Adrenal gland (tissue), 12 donors: ENCODE data around the gene KRTAP10-3. TPM values are rescaled to one million over a fixed set of nuclear protein-coding genes. Genes with fewer than 3 reads are reported as not detected.
"Not testable (repeated sequence)": the region's sequence is repeated elsewhere in the genome, so short reads cannot be mapped to it uniquely, and the experiment has no call there.

Experiments
- DNase-seq, 7 donors: peaks; one replicate each; pipeline ENCODE4 v3.0.0-alpha.2; 2019 to 2020
- H3K27ac ChIP-seq, 5 donors: fragments of 200-600 bp; sonication (generic) in 4 of 5; 1 replicate in 3 of 5; 2 replicates in 2 of 5; pipeline versions ENCODE4 v1.5.1 to v1.8.0; 2016 to 2020; ENCODE audit warnings: mild to moderate bottlenecking in 1 of 5
- H3K27me3 ChIP-seq: fragments of 200-600 bp; 2 replicates; pipeline ENCODE4 v1.8.0; 2021
- H3K36me3 ChIP-seq, 2 donors: fragments of 200-600 bp; replicated peaks in 1 of 2; 1 replicate in 1 of 2; 2 replicates in 1 of 2; pipeline versions ENCODE4 v1.5.1 to v1.8.0; 2018 to 2022
- H3K4me1 ChIP-seq, 2 donors: fragments of 200-600 bp; replicated peaks in 1 of 2; 1 replicate in 1 of 2; 2 replicates in 1 of 2; pipeline versions ENCODE4 v1.5.1 to v1.8.0; 2018 to 2021
- H3K4me3 ChIP-seq, 4 donors: fragments of 200-600 bp; sonication (generic) in 3 of 4; one replicate each; pipeline ENCODE4 v1.5.1; 2016 to 2018
- H3K9me3 ChIP-seq, 3 donors: fragments of 200-600 bp; sonication (generic) in 1 of 3; replicated peaks in 1 of 3; 1 replicate in 2 of 3; 2 replicates in 1 of 3; pipeline versions ENCODE4 v1.5.1 to v1.8.0; 2016 to 2021
- CTCF ChIP-seq, 6 experiments: fragments of 450-650 bp in 4 of 6; fragments of 200-600 bp in 2 of 6; sonication (generic) in 1 of 6; IDR thresholded peaks; 1 replicate in 5 of 6; 2 replicates in 1 of 6; pipeline versions ENCODE4 v1.5.1 to v1.8.0; 2016 to 2021; ENCODE audit warnings: antibody characterized with exemption in 6 of 6, mild to moderate bottlenecking in 2 of 6, moderate library complexity in 1 of 6
- POLR2A ChIP-seq, 2 donors: fragments of 450-650 bp; IDR thresholded peaks; one replicate each; pipeline ENCODE4 v1.6.1; 2017; ENCODE audit warnings: antibody characterized with exemption in 2 of 2, mild to moderate bottlenecking in 2 of 2, moderate library complexity in 1 of 2
- WGBS, 4 donors: extraction: QIAGEN DNeasy Blood & Tissue Kit in 2 of 4; methylation state at CpG; one replicate each; pipeline versions ENCODE4 v1.1.5 to v1.1.7; 2013 to 2017; 5-methylcytosine and 5-hydroxymethylcytosine counted together
- intact Hi-C, 2 donors: fragments of 100-400 bp; cut with DNase I; formaldehyde crosslinking; loops; one replicate each; pipeline versions ENCODE4 v1.14.1 to v1.15.0; 2022 to 2023
- polyA plus RNA-seq, 3 donors: library from polyadenylated mRNA; stranded (reverse); fragments of 200-250 nt in 2 of 3; fragments of 350-450 nt in 1 of 3; fragmentation: Illumina TruSeq in 1 of 3; extraction: RNeasy Lipid Tissue Mini Kit (QIAGEN cat#74804) in 1 of 3; gene quantifications; one replicate each; pipeline ENCODE4 v1.2.3, GENCODE V29; 2013 to 2014
- total RNA-seq, 9 donors: library from RNA; depleted of rRNA in 4 of 9; stranded (reverse); fragments of >200 nt in 4 of 9; fragments of 120-200 nt in 1 of 9; fragmentation: NEBNext Ultra II Directional in 1 of 9; extraction: Animal tissue kit (Norgen Biotek cat#: 25700) in 1 of 9; gene quantifications; one replicate each; pipeline versions ENCODE4 v1.1.0 to v1.2.4, GENCODE V29; 2013 to 2023
- donor health status: healthy with polysubstance abuse.
- donor health status: Bipolar disorder and iron deficiency.
- donor health status: DM: yes; HTN: yes; CAD: no.
- donor health status: DM: no; HTN: no; CAD: no.
- donor health status: DM: no; HTN: no; CAD: no.
- donor health status: DM: yes; HTN: yes; CAD: no.

The KRTAP10-3 gene
- total and polyA plus RNA-seq, 12 donors, result not detected

- DNase-seq, result peak in 1 of 7 donors; percentile 14
- intact Hi-C loops, result no loop called here
- no peak overlapping the region for H3K4me3 ChIP-seq
- 77 to 82% (median 78%) methylated on average over 19 to 20 of the region's 20 CpGs for WGBS, 4 donors
- H3K36me3 ChIP-seq, result no peaks in the 10 kb centered on the region
- TF ChIP-seq POLR2A (IDR thresholded peaks at IDR 0.05) (no peak), CTCF (IDR thresholded peaks at IDR 0.05) (no peak)
- no peak overlapping the region for H3K27ac ChIP-seq
- H3K9me3 ChIP-seq, result no peaks in the 10 kb centered on the region
- H3K27me3 ChIP-seq, result peaks cover 3% of the 10 kb centered on the region
- H3K4me1 ChIP-seq, result no peaks in the 10 kb centered on the region
Observed at GRCh38 chr21:44575307-44576024, 16.9 kb upstream of the KRTAP10-3 start.

GRCh38 chr21:44574457-44575306 is 16.1 kb upstream of the KRTAP10-3 start:
- intact Hi-C loops, result no loop called here
- peaks cover 3% of the 10 kb centered on the region for H3K27me3 ChIP-seq
- H3K36me3 ChIP-seq, result no peaks in the 10 kb centered on the region
- no peak overlapping the region for H3K27ac ChIP-seq
- H3K4me1 ChIP-seq, result no peaks in the 10 kb centered on the region
- TF ChIP-seq POLR2A (IDR thresholded peaks at IDR 0.05) (no peak), CTCF (IDR thresholded peaks at IDR 0.05) (no peak)
- WGBS, 4 donors, result 34 to 46% (median 40%) methylated on average over 6 to 21 of the region's 21 CpGs
- no peak overlapping the region for H3K4me3 ChIP-seq
- no peaks in the 10 kb centered on the region for H3K9me3 ChIP-seq
- DNase-seq, result peak in 1 of 7 donors; percentile 13

GRCh38 chr21:44573630-44574456 is 15.2 kb upstream of the KRTAP10-3 start, which contains the start of gene KRTAP10-4:
Gene KRTAP10-4, plus strand, starts transcription at chr21:44573729. Its CDS starts 30 bp downstream, at chr21:44573759.
- H3K9me3 ChIP-seq, H3K27me3 ChIP-seq, H3K4me1 ChIP-seq, intact Hi-C loops, H3K36me3 ChIP-seq, H3K4me3 ChIP-seq, H3K27ac ChIP-seq: not testable (repeated sequence)
- peak in 1 of 7 donors; percentile 27 for DNase-seq
- 34 to 67% (median 57%) methylated on average over 7 to 22 of the region's 25 CpGs for WGBS, 4 donors

GRCh38 chr21:44572959-44573583 is 14.5 kb upstream of the KRTAP10-3 start:
- Histone ChIP-seq H3K4me3 (no peak overlapping the region), H3K9me3 (no peaks in the 10 kb centered on the region), H3K4me1 (no peaks in the 10 kb centered on the region), H3K36me3 (no peaks in the 10 kb centered on the region), H3K27ac (no peak overlapping the region), H3K27me3 (peaks cover 3% of the 10 kb centered on the region)
- intact Hi-C loops, result no loop called here
- peak in 1 of 7 donors; percentile 11 for DNase-seq
- no peak for TF ChIP-seq CTCF (IDR thresholded peaks at IDR 0.05)
- TF ChIP-seq POLR2A (IDR thresholded peaks at IDR 0.05), result no peak
- WGBS, 4 donors, result 72 to 83% (median 76%) methylated on average over 15 of the region's 15 CpGs
